Fibroblast of lung (primary cell): Measurements from ENCODE around the gene GNE.

Experiments
- CTCF ChIP-seq, 2 donors: IDR thresholded peaks in 1 of 2; conservative IDR thresholded peaks in 1 of 2; 1 replicate in 1 of 2; 2 replicates in 1 of 2; pipeline ENCODE4 v1.5.1; 2011 to 2012; ENCODE audit warnings: low read length in 2 of 2, control low read depth in 1 of 2, inconsistent platforms in 1 of 2, low read depth in 1 of 2, mild to moderate bottlenecking in 1 of 2
- EZH2 ChIP-seq: IDR thresholded peaks from 2 replicates; pipeline ENCODE4 v1.5.1; 2012; ENCODE audit warnings: low read length, control low read depth, mild to moderate bottlenecking; ENCODE audit errors: missing control alignments

- TF ChIP-seq CTCF (conservative IDR thresholded peaks at IDR 0.05 in 1 of 2, IDR thresholded peaks at IDR 0.05 in 1 of 2; ENCODE audit: low read depth in 1 of 2, low read length in 2 of 2) (no peak), EZH2 (no peak)
Observed at GRCh38 chr9:36263683-36264082, 5.4 kb upstream of the GNE start.
